ENCODE data around the gene MALT1.
A peak's percentile ranks its signal among the peaks of the same experiment; 100 is the strongest.
"Not testable (repeated sequence)": the region's sequence is repeated elsewhere in the genome, so short reads cannot be mapped to it uniquely, and the experiment has no call there.

MALT1 gene, protein sequence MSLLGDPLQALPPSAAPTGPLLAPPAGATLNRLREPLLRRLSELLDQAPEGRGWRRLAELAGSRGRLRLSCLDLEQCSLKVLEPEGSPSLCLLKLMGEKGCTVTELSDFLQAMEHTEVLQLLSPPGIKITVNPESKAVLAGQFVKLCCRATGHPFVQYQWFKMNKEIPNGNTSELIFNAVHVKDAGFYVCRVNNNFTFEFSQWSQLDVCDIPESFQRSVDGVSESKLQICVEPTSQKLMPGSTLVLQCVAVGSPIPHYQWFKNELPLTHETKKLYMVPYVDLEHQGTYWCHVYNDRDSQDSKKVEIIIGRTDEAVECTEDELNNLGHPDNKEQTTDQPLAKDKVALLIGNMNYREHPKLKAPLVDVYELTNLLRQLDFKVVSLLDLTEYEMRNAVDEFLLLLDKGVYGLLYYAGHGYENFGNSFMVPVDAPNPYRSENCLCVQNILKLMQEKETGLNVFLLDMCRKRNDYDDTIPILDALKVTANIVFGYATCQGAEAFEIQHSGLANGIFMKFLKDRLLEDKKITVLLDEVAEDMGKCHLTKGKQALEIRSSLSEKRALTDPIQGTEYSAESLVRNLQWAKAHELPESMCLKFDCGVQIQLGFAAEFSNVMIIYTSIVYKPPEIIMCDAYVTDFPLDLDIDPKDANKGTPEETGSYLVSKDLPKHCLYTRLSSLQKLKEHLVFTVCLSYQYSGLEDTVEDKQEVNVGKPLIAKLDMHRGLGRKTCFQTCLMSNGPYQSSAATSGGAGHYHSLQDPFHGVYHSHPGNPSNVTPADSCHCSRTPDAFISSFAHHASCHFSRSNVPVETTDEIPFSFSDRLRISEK

DNA sequence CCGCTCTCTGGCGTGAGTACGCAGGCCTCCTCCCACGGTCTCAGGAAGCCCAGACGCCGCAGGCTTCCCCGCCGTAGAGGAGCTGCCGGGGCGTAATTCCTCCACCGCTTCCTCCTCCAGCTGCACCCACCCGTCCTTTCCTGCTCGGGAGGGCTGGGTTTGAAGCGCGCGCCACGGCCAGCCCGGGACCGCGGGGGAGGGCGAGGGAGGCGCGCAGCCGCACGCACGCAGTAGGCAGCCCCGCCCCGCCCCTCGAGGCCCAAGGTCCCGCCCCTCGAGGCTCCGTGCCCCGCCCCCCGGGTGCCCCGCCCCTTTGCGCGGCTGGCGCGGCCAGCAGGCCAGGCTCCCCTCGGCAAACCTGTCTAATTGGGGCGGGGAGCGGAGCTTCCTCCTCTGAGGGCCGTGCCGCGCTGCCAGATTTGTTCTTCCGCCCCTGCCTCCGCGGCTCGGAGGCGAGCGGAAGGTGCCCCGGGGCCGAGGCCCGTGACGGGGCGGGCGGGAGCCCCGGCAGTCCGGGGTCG lies at the start of gene MALT1:
TSS of gene MALT1 (plus strand) at position 355 of the 521 bp plus-strand sequence. CDS start 179 bp downstream, outside the sequence.
- peak; percentile 86 to 90 for DNase-seq

DNA sequence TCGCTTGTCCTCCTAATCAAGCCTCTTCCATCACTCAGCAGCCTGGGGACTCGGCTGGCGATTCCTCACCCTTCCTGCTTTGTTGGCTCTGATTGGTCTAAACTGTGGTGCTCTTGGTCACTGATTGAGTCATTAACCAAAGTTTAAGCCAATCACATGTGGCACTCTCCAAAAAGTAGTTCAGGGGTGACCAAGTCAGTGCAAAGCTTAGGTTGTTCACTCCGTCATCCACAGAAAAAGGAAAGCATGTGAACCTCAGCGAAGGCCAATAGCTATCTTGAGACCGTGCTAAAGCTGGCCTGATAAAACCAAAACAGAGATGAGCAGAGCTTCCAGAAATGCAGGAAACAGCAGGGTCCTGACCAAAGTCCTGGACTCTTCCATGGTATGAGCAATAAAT lies 47.3 kb upstream of the MALT1 start:
- DNase-seq: no peak

DNA sequence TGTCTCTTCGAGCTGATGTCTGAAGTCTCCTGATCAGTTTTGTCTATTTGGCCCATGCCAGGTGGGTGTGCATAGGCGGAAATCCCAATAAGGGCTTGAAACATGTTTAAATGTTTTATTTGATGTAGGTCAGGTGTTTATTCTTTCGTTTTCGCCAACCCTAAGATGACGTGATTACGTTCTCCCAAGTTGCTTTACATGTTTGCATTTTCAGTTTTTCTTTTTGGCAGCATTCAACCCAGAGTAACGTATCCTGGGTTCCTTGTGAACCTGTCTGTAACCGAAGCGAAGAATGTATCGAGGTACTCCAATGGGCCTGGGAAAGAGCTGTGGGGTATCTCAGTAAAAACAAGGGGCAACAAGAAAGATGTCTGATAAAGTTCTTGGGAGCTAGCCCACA lies 45.4 kb upstream of the MALT1 start:
- DNase-seq: no peak

DNA sequence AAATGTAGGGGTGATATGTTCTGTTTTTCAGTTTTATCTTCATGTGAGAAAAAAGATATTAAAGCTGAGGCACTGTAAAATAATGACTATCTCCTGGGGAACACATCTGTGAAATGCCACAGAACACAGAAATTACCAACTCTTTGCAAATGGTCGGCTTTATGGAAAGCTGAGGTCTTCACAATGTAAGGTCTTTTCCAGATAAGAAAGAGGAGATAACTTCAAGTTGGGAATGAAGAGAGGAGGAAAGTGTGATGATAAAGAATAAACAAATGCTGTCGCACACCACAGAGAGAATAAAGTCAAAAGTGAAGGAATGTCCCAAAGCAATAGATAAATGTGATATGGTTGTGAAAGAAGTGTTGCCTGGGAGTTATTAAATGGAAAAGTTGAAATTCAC lies 41.2 kb upstream of the MALT1 start:
- no peak for DNase-seq

- no peak for DNase-seq
Observed at GRCh38 chr18:58631301-58631700, 40.0 kb upstream of the MALT1 start.

DNA sequence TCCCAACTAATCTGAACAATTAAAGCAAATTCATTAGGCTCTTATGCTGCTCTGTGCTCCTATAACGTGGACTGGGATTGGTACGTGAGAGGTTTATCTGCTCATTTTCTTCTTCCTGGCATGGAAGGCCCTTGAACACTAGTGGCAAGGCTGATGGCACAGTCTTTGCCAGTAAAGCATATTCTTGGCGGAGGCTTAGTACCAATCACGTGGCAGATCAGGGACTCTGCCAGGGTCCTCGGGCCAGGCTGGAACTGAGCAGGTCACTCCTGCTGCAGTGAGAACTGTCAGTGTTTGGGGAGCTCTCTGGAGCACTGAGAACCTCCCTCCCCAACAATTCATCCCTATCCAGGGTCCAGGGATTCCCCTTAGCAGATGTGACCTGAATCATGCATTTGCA lies 38.7 kb upstream of the MALT1 start:
- DNase-seq: no peak

- DNase-seq: no peak
Observed at GRCh38 chr18:58633874-58634273, 37.4 kb upstream of the MALT1 start.

DNA sequence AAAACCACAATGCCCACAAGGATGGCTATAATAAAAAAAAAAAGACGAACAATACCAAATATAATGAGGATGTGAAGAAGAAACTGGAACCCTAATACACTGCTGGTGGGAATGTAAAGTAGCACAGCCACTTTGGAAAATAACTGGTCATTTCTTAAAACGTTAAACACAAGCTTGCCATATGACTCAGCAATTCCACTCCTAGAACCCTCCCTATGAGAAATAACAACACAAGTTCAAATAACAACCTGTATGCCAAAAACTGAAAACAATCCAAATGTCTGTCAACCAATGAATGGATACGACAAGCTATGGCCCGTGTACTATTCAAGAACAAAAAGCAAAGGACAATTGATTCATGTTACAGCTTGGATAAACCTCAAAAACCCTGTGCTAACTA lies 35.4 kb upstream of the MALT1 start:
- DNase-seq: no peak

GRCh38 chr18:58637197-58637596 lies 34.1 kb upstream of the MALT1 start:
- no peak for DNase-seq

DNA sequence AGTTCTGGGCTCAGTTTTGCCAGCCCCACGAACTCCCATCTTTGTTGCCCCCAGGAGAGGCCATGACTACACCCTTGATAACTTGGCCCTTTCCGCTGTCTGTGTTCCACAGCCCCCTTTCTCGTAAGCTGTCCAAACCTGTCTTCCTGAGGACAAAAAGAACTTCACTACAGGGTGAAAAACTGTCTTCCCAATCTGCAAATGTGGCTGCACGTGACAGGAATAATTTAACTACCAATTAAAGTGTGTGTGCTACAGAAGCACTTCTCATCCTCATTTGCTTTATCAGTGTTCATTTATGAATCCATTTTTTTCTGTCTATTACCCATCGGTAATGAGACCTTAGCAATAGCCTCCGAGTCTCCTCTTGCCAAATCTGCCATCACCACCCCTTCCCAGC lies 33.3 kb upstream of the MALT1 start:
- no peak for DNase-seq

- no peak for DNase-seq
Observed at GRCh38 chr18:58638441-58638840, 32.8 kb upstream of the MALT1 start.

DNA sequence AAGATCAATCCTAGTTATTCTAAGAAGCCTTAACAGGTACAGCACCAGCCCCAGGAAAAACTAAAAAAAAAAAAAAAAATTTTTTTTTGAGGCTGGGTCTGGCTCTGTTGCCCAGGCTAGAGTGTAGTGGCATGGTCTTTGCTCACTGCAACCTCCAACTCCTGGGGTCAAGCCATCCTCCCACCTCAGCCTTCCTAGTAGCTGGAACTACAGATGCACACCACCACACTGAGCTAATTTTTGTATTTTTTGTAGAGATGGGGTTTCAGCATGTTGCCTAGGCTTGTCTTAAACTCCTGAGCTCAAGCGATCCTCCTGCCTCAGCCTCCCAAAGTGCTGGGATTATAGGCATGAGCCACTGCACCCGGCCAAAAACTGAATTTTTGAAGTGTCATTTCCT lies 32.0 kb upstream of the MALT1 start:
- no peak for DNase-seq

- DNase-seq: no peak
Observed at GRCh38 chr18:58639751-58640427, 31.4 kb upstream of the MALT1 start.

DNA sequence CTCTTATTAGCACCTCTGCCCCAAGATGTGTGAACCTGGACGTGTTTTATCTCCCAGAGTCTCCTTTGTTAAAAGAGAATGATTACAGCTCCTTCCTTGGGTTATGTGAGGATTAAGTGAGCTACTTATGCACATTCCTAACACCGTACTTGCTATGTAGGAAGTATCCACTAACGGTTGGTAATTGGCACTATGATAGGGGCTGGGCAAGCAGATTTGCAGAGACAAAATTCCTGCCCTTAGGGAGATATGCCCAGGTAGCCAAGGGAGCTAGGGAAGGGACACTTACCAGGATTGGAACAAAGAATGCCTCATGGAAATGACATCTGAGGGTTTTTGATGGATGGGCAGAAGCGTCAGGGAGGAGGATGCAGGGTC lies 30.8 kb upstream of the MALT1 start:
- DNase-seq: no peak

DNA sequence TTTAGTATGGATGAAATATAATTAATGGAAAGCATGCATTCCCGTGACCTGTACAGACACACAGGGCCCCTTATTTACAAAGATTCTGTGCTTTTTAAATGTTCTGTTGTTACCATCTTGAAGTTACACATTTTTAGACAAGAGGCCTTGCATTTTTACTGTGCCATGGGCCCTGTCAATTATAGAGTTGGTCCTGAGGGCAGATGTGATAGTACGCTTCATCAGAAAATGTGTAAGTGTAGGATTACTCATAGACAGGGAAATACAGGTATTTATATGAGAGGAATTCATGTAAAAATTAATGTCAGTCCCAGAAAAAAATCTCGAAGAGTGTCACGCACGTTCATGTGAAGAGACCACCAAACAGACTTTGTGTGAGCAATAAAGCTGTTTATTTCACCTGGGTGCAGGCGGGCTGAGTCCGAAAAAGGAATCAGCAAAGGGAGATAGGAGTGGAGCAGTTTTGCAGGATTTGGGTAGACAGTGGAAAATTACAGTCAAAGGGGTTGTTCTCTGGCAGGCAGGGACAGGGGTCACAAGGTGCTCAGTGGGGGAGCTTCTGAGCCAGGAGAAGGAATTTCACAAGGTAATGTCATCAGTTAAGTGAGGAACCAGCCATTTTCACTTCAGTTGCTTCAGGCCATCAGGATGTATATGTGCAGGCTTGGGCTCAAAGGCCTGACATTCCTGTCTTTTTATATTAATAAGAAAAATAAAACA lies 30.2 kb upstream of the MALT1 start:
- DNase-seq: no peak

GRCh38 chr18:58643557-58643956 lies 27.7 kb upstream of the MALT1 start:
- not testable (repeated sequence) for DNase-seq

DNA sequence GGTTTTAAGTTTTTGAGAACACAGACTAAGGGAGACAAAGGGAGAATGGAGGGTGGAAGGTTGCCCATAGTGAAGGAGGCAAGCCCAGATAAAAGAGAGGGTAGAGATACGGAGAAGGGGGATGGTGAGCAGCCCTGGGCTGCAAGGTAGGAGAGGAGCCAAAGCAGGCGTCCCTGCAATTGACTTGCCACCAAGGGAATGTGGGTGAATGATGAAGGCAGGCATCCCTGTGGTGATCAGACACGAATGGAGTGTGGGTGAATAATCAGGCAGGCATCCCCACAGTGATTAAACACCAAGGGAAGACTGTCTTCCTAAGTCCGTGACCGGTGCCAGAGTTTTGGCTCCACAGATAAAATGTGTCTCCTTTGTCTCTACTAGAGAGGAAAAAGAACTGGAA lies 25.9 kb upstream of the MALT1 start:
- DNase-seq: no peak

DNA sequence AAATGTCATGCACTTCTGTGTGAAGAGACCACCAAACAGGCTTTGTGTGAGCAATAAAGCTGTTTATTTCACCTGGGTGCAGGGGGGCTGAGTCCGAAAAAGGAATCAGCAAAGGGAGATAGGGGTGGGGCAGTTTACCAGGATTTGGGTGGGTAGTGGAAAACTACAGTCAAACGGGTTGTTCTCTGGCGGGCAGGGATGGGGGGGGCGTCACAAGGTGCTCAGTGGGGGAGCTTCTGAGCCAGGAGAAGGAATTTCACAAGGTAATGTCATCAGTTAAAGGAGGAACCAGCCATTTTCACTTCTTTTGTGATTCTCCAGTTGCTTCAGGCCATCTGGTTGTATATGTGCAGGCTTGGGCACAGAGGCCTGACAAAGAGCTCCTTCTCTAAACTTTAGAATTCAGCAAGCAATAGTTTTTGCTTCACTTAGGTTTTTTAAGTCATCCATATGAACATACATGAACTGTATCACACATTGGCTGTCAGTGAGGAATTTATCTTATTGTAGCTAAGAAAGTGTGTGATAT lies 24.9 kb upstream of the MALT1 start:
- no peak for DNase-seq

GRCh38 chr18:58649966-58650816 lies 21.1 kb upstream of the MALT1 start:
- DNase-seq: no peak

- DNase-seq: not testable (repeated sequence)
Observed at GRCh38 chr18:58650830-58651229, 20.4 kb upstream of the MALT1 start.

GRCh38 chr18:58653144-58653722 lies 18.0 kb upstream of the MALT1 start:
- not testable (repeated sequence) for DNase-seq
